Measurements from ENCODE around the gene DNER. TPM values are rescaled to one million over a fixed set of nuclear protein-coding genes. Genes with fewer than 3 reads are reported as not detected.

The DNER gene
- total and polyA plus RNA-seq, 2 donors from 2014 or later, result 16.5 to 21.9 TPM

- no peak for DNase-seq
- H3K27ac ChIP-seq (ENCODE audit: low read depth in 2 of 2, low read length in 2 of 2), result no peak overlapping the region
- no peak overlapping the region for H3K4me3 ChIP-seq (ENCODE audit: low read length in 3 of 3)
- peaks cover 0 to 5% (median 3%) of the 10 kb centered on the region in 3 donors for H3K9me3 ChIP-seq (ENCODE audit: control insufficient read depth in 2 of 3, insufficient read depth in 1 of 3, low read length in 3 of 3)
- intact Hi-C loops (cut with DNase I), result no loop called here
- H3K9ac ChIP-seq (ENCODE audit: low read length in 3 of 3), result no peak overlapping the region
- no peaks in the 10 kb centered on the region for H3K27me3 ChIP-seq (ENCODE audit: control insufficient read depth, insufficient read depth, low read length)
- FAIRE-seq, result no peak
- no peak for TF ChIP-seq CTCF (IDR thresholded peaks at IDR 0.05; ENCODE audit: borderline replicate concordance, extremely low read depth, insufficient read depth)
- no peaks in the 10 kb centered on the region for H3K36me3 ChIP-seq (ENCODE audit: control insufficient read depth in 2 of 3, insufficient read depth in 3 of 3, low read length in 3 of 3)
- H3K4me1 ChIP-seq (ENCODE audit: control insufficient read depth in 2 of 3, insufficient read depth in 2 of 3, low read depth in 1 of 3, low read length in 3 of 3), result no peaks in the 10 kb centered on the region
These were observed 183.9 kb downstream of the DNER start for GRCh38 chr2:229530434-229530833.

GRCh38 chr2:229528846-229529245, 185.5 kb downstream of the DNER start:
- intact Hi-C loops (cut with DNase I), result no loop called here
- H3K4me3 ChIP-seq (ENCODE audit: low read length in 3 of 3), result no peak overlapping the region
- TF ChIP-seq CTCF (IDR thresholded peaks at IDR 0.05; ENCODE audit: borderline replicate concordance, extremely low read depth, insufficient read depth), result no peak
- no peaks in the 10 kb centered on the region for H3K36me3 ChIP-seq (ENCODE audit: control insufficient read depth in 2 of 3, insufficient read depth in 3 of 3, low read length in 3 of 3)
- DNase-seq (no peak), FAIRE-seq (no peak)
- H3K4me1 ChIP-seq (ENCODE audit: control insufficient read depth in 2 of 3, insufficient read depth in 2 of 3, low read depth in 1 of 3, low read length in 3 of 3), result no peaks in the 10 kb centered on the region
- no peak overlapping the region for H3K27ac ChIP-seq (ENCODE audit: low read depth in 2 of 2, low read length in 2 of 2)
- H3K9ac ChIP-seq (ENCODE audit: low read length in 3 of 3), result no peak overlapping the region
- peaks cover 0 to 5% (median 3%) of the 10 kb centered on the region in 3 donors for H3K9me3 ChIP-seq (ENCODE audit: control insufficient read depth in 2 of 3, insufficient read depth in 1 of 3, low read length in 3 of 3)
- no peaks in the 10 kb centered on the region for H3K27me3 ChIP-seq (ENCODE audit: control insufficient read depth, insufficient read depth, low read length)

DNA sequence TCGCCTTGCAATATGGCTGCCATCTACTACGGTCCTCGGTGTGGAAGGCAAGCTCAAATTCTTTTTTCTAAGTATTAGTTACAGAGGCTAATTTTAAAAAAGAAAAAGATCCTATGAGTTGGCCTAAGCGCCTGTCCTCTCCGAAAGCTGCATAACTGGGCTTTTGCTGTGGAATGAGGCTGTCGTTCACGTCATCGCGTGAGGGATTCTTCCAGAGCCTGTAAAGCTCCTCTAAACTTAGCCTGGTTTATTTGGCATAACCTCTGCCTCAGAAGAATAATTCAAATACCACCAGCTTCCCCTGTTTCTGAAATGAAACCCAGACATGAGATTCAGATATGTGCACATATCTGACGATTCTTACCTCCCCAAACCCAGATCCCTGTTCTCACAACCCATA, 187.4 kb downstream of the DNER start:
- intact Hi-C loops (cut with DNase I), result no loop called here
- FAIRE-seq (no peak), DNase-seq (no peak)
- H3K4me1 ChIP-seq (ENCODE audit: control insufficient read depth in 2 of 3, insufficient read depth in 2 of 3, low read depth in 1 of 3, low read length in 3 of 3), result no peaks in the 10 kb centered on the region
- H3K4me3 ChIP-seq (ENCODE audit: low read length in 3 of 3), result no peak overlapping the region
- no peak for TF ChIP-seq CTCF (IDR thresholded peaks at IDR 0.05; ENCODE audit: borderline replicate concordance, extremely low read depth, insufficient read depth)
- H3K27me3 ChIP-seq (ENCODE audit: control insufficient read depth, insufficient read depth, low read length), result no peaks in the 10 kb centered on the region
- no peak overlapping the region for H3K9ac ChIP-seq (ENCODE audit: low read length in 3 of 3)
- H3K9me3 ChIP-seq (ENCODE audit: control insufficient read depth in 2 of 3, insufficient read depth in 1 of 3, low read length in 3 of 3), result peaks cover 0 to 5% (median 3%) of the 10 kb centered on the region in 3 donors
- no peaks in the 10 kb centered on the region for H3K36me3 ChIP-seq (ENCODE audit: control insufficient read depth in 2 of 3, insufficient read depth in 3 of 3, low read length in 3 of 3)
- no peak overlapping the region for H3K27ac ChIP-seq (ENCODE audit: low read depth in 2 of 2, low read length in 2 of 2)

DNA sequence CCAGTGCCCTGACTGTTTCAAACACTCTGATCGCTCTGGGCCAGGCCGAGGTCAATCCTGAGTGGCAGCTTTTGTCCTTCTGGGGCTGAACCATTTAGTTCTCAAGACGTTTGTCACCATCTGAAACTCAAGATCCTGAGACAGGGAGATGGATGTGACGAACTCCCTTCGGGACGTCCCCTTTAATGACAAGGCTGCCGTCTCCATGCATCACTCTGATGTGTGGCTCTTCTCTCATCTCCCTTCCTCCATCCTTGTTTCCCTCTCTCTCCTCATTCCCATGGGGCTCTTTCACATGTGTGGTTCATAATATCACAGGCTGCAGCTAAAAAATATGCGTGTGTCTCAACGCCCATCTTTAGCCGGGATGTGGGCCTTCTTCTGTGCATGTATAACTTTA, 189.6 kb downstream of the DNER start:
- Histone ChIP-seq H3K9ac (ENCODE audit: low read length in 3 of 3) (no peak overlapping the region), H3K4me3 (ENCODE audit: low read length in 3 of 3) (no peak overlapping the region), H3K27ac (ENCODE audit: low read depth in 2 of 2, low read length in 2 of 2) (no peak overlapping the region), H3K4me1 (ENCODE audit: control insufficient read depth in 2 of 3, insufficient read depth in 2 of 3, low read depth in 1 of 3, low read length in 3 of 3) (peaks cover 0 to 4% (median 0%) of the 10 kb centered on the region in 3 donors), H3K27me3 (ENCODE audit: control insufficient read depth, insufficient read depth, low read length) (no peaks in the 10 kb centered on the region), H3K9me3 (ENCODE audit: control insufficient read depth in 2 of 3, insufficient read depth in 1 of 3, low read length in 3 of 3) (no peaks in the 10 kb centered on the region), H3K36me3 (ENCODE audit: control insufficient read depth in 2 of 3, insufficient read depth in 3 of 3, low read length in 3 of 3) (no peaks in the 10 kb centered on the region)
- DNase-seq, result no peak
- TF ChIP-seq CTCF (IDR thresholded peaks at IDR 0.05; ENCODE audit: borderline replicate concordance, extremely low read depth, insufficient read depth), result no peak
- intact Hi-C loops (cut with DNase I), result no loop called here
- no peak for FAIRE-seq

Data from kidney (tissue), 14 donors.